ENCODE measurements around the gene NRF1. TPM values are rescaled to one million over a fixed set of nuclear protein-coding genes. Genes with fewer than 3 reads are reported as not detected.

The NRF1 gene
- polyA plus RNA-seq, 3 donors, result 21.9 to 25.3 (median 23.6) TPM

GRCh38 chr7:129804111-129804889 lies 192.8 kb downstream of the NRF1 start:
- no peak for DNase-seq (ENCODE audit: extremely low read depth in 1 of 11, low read depth in 9 of 11, low spot score in 4 of 11)

GRCh38 chr7:129804890-129805719 lies 193.6 kb downstream of the NRF1 start:
- no peak for DNase-seq (ENCODE audit: extremely low read depth in 1 of 11, low read depth in 9 of 11, low spot score in 4 of 11)

Other genes starting within 250 kb of the NRF1 start
- 1 to 10 TPM; 3.0 to 5.4 (median 3.3) TPM for gene STRIP2, start 177.3 kb upstream of the NRF1 start, polyA plus RNA-seq (ENCODE audit: insufficient read length in 3 of 3)
- gene SMKR1, start 109.2 kb upstream of the NRF1 start, polyA plus RNA-seq (ENCODE audit: insufficient read length in 3 of 3), result 1 to 10 TPM; 2.4 to 3.4 (median 2.5) TPM

Measured in renal cortex interstitium (tissue), 11 donors.